Smooth muscle cell of the brain vasculature (primary cell): Measurements from ENCODE around the gene BANP.
A peak's percentile ranks its signal among the peaks of the same experiment; 100 is the strongest.
"Not testable (repeated sequence)": the region's sequence is repeated elsewhere in the genome, so short reads cannot be mapped to it uniquely, and the experiment has no call there.

Experiments
- DNase-seq: peaks from one replicate; pipeline ENCODE4 v3.0.0-alpha.2; 2012; ENCODE audit warnings: low read depth, low spot score

The BANP gene

DNA sequence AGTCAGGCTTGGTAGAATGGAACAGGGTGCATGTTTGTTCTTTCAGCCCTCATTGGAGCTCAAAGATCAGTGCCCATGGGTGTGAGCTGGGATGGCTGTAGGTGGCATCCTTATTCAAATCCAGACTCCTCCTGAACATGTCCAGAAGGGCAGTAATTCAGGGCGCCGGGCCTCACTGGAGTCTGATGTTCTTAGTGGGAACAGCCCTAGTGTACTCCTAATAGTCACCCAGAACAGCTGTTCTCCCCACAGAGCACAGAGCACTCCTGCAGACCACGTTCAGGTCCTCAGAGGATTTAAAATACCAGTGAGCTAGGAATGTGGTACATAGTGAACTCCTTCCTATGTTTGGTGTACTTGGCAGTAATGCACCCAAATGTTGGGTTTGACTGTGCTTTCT lies 96.2 kb downstream of the BANP start:
- no peak for DNase-seq

DNA sequence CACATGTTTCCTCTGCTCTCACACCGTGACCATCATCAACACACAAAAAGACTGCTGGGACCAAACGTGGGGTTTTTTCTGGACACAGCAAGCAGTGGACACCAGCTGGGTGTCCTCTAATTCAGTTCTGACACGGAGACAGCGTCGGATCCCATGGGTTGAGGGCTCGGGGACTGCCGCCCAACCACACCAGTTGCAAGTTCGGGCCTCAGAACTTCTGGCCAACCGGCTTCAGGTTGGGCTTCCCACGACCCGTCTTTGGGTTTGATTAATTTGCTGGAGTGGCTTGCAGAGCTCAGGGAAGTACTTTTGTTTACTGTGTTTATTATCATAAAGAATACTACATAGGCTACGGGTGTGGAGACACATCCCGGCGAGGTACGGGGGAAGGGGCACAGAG lies 97.8 kb downstream of the BANP start:
- no peak for DNase-seq

GRCh38 chr16:88049561-88050545 lies 98.6 kb downstream of the BANP start:
- DNase-seq = no peak

DNA sequence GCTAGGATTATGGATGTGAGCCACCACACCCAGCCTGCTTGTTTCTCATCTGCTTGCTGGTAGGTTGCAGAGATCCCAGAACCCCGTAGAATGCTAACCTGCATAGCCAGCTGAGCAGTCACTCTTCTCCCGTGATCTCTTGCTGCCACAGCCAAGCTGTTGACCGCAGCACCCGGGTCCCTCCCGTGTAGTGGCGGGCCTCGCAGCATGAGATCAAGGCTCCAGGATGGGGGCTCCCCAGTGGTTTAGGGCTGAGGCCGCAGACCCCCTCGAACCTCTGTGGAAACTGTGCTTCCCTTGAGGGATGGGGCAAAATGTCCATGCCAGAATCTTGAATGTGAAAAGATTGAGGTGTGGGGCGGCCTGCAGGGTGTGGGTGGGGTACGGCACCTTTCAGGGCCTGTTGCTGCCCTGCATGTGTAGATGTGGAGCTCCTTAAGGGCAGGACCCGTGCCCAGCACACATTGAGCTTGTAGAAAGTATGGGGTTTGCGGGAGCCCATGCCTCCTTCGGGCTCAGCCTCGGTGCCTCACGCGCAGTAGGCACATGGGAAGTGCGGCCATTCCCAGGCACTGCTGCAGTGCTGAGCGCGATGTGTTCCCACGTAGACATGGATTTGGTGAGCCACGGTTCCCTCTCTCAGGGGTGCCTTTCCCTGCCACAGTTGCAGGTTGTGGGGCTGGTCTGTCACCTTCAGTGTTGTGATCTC lies 99.9 kb downstream of the BANP start:
- no peak for DNase-seq

DNA sequence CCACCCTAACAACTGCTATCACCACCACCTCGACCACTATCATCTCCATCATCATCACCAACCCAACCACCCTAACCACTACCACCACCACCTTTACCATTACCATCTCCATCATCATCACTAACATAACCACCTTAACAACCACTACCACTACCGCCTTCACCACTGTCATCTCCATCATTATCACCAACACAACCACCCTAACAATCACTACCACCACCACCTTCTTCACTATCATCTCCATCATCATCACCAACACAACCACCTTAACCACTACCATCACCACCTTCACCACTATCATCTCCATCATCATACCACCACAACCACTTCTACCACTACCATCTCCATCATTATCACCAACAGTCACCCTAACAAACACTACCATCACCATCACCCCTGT lies 101.4 kb downstream of the BANP start:
- no peak for DNase-seq

GRCh38 chr16:88053479-88053878 lies 102.2 kb downstream of the BANP start:
- DNase-seq = not testable (repeated sequence)

DNA sequence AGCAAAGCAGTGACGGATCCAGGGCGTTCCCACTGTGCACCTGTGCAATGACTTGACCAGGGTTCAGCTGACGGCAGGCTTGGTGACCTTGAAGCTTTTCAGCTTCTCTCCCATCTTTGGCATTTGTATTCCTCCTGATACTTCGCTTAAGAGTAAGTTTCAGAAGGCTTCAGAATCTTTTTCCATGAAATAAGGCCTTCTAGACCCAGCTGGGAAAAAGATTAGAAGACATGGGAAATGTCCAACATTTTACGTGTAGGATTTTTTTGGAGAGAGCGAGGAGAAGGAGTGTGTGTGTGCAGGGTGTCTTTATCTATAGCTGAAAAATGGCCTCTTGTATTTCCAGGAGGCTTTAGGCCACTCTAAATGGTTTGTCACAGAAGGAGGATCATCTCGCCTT lies 104.1 kb downstream of the BANP start:
- no peak for DNase-seq

- no peak for DNase-seq
These were observed 105.0 kb downstream of the BANP start for GRCh38 chr16:88056212-88056611.

- DNase-seq = no peak
These were observed 106.4 kb downstream of the BANP start for GRCh38 chr16:88057656-88058055.

DNA sequence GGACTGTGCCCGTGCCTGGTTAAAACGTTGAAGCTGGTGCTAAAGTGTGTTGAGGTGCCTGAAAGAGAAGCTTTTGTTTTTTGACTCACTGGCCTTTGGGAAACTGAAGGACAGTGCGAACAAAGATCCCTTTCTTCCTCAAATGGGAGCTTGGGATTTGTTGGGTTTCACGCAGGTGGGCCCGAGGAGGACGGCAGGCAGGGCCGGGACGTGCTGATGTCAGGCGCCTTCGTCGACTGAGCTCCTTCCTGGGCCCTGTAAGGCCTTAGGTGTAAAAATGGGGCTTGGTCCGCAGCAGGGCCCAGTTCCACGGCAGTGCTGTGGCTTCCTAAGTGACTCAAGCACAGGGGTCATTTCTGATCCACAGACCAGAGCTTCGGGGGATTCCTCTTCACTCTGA lies 106.9 kb downstream of the BANP start:
- no peak for DNase-seq

DNA sequence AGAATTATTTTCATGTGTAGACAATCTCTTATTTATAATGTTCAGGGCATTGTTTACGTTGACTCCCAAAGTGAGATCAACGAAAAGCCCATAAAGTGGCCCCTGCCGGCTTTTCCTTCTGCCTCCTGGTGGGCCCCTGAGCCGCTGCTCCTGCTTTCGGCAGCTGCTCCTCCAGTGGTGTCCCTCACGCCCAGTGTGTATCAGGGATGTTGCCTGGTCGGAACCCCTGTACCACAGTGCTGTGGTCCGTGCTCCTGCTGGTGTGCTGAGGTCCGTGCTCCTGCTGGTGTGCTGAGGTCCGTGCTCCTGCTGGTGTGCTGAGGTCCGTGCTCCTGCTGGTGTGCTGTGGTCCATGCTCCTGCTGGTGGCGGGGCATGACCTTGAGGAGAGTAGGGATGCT lies 107.6 kb downstream of the BANP start:
- no peak for DNase-seq

DNA sequence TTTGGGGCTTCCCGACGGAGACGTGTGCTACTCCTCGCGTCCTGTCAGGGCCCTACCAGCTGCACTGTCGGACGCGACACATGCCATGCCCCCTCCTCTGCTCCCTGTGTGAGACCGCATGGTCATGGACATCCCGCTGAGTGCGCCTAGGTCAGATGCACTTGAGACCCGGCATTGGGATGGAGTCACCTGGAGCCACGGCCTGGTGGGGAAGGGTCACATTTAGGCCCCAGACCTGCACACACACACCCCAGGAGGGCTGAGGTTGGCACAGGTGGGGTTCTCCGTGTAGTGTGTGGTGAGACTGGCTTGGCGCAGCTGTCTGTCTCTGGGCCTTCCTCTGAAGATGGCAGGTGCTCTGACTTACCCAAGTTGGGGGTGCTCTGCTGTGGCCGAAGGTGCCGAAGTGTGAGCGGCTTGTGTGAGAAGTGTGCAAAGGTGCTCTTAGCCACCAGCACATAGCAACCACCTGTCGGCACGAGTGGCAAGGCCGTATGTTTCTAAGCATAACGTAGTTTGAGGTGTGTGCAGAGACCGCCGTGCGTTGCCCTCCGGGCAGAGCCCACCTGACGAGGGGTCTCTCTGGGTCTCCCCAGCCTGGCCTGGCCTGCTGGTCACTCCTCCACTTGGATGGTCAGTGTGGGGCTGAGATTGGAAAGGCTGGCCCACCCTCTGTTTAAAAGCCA lies 108.6 kb downstream of the BANP start:
- no peak for DNase-seq

DNA sequence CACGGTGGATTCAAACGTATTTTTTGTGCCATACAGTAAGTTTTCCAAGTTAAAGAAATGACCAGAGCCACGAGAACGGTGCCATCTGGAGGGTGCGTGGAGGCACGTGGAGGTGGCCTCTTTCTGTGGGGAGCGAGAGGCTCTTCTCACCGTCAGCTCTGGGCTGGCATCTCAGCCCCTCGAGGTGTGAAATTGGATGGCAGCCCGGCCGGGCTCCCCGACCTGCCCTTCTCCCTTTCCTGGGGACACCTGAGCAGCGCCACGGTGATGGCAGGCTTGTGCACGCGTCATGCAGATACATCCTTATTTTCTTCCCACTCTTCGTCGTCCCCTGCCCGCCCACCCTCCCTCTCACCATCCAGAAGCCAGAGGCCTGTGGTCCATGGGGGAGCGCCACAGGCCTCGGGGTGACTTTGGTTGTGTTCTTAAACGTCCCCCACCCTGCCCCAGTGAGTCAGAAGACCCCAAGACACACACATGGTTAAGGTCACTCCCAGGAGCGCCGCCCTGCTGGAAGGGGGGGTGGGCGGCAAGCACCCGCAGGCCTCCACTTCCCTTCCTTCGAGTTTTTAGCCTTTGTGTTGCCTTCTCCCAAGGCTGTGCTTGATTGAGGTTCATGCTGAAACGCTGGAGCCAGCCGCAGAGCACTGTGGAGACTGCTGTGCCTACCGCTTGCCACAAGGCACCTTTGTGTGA lies 109.4 kb downstream of the BANP start:
- no peak for DNase-seq

GRCh38 chr16:88061346-88062110 lies 110.3 kb downstream of the BANP start:
- no peak for DNase-seq

DNA sequence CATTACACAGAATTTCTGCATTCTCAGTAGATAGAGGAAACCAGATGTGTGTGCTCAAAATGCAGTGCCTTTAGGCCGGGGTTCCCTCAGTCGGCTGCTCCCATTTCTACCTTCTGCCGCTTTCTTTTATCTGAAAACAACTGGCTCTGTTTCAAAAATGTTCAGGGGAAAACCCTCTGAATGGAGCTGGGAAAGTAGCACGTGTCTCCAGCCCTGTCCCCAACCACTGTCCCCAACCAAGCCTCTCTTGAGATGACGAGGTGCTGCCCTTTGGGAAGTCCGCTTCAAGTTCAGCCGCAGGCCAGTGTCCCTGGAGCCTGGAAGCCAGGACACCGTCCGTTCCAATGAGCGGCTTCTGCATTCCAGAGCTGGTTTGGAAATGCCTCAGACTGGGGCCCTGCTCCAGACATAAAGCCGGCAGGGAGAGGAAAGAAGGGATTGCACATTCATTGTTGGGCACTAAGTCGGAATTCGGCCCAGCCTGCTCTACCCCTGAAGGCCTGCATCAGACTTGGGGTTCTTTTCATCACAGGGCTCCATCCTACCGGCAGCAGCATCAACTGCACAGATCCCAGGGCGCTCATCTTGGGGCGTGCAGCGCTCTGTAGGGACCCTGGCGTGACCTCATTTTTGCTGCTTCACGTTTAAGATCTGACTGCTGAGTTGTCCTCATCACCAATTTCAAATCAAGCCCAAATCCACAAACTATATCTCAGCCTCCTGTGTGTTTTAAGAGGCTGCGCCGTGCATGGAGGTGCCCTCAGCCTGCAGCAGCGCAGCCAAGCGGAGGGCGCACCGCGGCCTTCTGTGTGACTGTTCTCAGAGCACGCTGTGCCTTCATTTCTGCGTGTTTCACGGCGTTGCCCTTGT lies 111.3 kb downstream of the BANP start:
- no peak for DNase-seq

DNA sequence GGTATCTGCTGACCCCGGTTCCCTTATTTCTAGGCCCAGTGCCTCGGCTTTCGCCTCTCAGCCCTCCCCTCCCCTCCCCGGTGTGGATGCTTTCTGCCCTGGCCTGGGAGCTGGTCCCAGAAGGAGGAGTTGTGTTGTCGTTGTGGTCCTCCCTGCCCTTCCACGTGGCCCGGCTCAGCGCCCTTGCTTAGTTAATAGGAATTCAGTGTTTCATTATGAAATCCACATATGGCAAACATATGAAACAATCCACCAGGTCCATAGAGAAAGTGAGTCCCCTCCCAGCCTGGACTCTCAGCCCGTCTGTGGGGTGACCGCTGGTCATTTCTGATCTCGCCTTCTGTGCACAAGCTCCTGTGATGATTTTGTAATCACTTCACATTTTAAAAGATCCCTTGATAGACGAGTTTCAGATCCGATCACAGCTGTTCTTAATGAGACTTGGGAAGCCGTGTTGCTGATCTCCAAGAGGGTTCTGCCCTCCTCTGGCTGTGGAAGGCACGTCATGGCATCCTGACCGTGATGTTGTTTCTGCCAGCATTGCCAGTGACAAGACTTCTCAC lies 112.1 kb downstream of the BANP start:
- peak; percentile 12 for DNase-seq

DNA sequence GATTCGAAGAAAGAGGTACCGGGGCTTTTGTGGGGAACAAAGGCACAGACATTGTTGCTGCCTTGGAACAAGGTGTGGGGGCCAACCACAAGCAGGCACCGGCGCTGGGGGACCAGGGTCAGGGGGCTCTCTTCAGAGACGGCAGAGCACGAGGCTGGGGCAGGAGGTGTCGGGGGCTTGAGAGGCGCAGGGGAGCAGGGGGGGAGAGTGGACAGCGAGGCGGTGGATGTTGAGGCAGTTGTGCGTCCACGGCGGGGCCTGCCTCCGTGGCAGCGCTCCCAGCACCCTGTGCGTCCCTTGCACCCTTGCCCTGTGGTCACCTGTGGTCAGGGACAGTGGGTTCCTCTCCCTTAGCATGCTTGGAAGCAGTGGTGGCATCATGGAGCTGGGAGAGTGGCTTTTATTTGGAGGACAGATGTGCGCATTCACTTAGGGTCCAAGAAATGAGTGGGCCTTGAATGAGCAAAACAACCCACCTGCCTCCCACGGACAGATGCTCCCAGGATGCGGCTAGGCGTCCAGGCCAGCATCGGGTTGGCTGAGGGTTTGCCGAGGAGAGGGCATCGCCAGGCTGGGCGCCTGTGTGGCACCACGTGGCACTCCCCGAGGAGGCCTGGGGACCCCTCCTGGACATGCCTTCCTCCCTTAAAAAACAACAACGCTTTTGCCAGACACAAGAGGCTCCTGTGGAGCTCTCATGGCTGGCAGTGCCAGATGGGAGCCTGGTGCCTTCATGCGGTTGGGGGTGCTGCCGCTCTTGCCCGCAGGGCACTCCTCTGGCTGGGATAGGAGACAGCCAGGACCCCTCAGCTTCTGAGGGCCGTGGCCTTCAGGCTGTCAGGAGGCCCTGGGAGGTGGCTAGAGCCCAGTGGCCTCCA lies 113.0 kb downstream of the BANP start:
- no peak for DNase-seq

- no peak for DNase-seq
These were observed 113.9 kb downstream of the BANP start for GRCh38 chr16:88064889-88065746.
